ENCODE data around the gene SORCS2.

SORCS2 gene

GRCh38 chr4:7648544-7649395 is 456.4 kb downstream of the SORCS2 start:
- DNase-seq: no peak

- DNase-seq: no peak
Observed at GRCh38 chr4:7649411-7649740, 457.0 kb downstream of the SORCS2 start.

GRCh38 chr4:7649741-7650531 is 457.6 kb downstream of the SORCS2 start:
- DNase-seq: peak; percentile 19

- DNase-seq: no peak
Observed at GRCh38 chr4:7650606-7651385, 458.5 kb downstream of the SORCS2 start.

GRCh38 chr4:7651461-7651921 is 459.2 kb downstream of the SORCS2 start:
- no peak for DNase-seq

- DNase-seq: no peak
Observed at GRCh38 chr4:7652006-7652405, 459.7 kb downstream of the SORCS2 start.

- DNase-seq: no peak
Observed at GRCh38 chr4:7652451-7652881, 460.1 kb downstream of the SORCS2 start.

- DNase-seq: no peak
Observed at GRCh38 chr4:7652906-7653305, 460.6 kb downstream of the SORCS2 start.

GRCh38 chr4:7653510-7654369 is 461.4 kb downstream of the SORCS2 start:
- no peak for DNase-seq

- no peak for DNase-seq
Observed at GRCh38 chr4:7654550-7655445, 462.5 kb downstream of the SORCS2 start.

GRCh38 chr4:7655511-7656243 is 463.3 kb downstream of the SORCS2 start:
- DNase-seq: no peak

GRCh38 chr4:7656244-7656800 is 464.0 kb downstream of the SORCS2 start:
- no peak for DNase-seq

GRCh38 chr4:7657545-7658297 is 465.4 kb downstream of the SORCS2 start:
- no peak for DNase-seq

GRCh38 chr4:7658341-7659204 is 466.2 kb downstream of the SORCS2 start:
- DNase-seq: no peak

GRCh38 chr4:7659429-7660175 is 467.3 kb downstream of the SORCS2 start:
- DNase-seq: no peak

GRCh38 chr4:7660176-7661039 is 468.1 kb downstream of the SORCS2 start:
- DNase-seq: no peak
